Activated CD4-positive, alpha-beta T cell treated with anti-CD3 and anti-CD28 coated beads, Interleukin-2, amount 10 ng/mL, durations not matched to agents 24 days and 14 days (primary cell): ENCODE results near the gene FBXO42. TPM values are rescaled to one million over a fixed set of nuclear protein-coding genes. Genes with fewer than 3 reads are reported as not detected.
A peak's percentile ranks its signal among the peaks of the same experiment; 100 is the strongest.

ENCODE experiments used
- DNase-seq: peaks from one replicate; pipeline ENCODE4 v3.0.0; 2022
- H3K27ac Mint-ChIP-seq: one replicate; pipeline ENCODE4 v1.8.0; 2022; ENCODE audit warnings: mild to moderate bottlenecking, mixed read lengths
- H3K27me3 Mint-ChIP-seq: one replicate; pipeline ENCODE4 v1.8.0; 2022; ENCODE audit warnings: mixed read lengths
- H3K36me3 Mint-ChIP-seq: one replicate; pipeline ENCODE4 v1.8.0; 2022; ENCODE audit warnings: low read depth, mild to moderate bottlenecking, mixed read lengths
- H3K4me1 Mint-ChIP-seq: one replicate; pipeline ENCODE4 v1.8.0; 2021; ENCODE audit warnings: mixed read lengths
- H3K4me3 Mint-ChIP-seq: one replicate; pipeline ENCODE4 v1.8.0; 2022; ENCODE audit warnings: mild to moderate bottlenecking, moderate library complexity, mixed read lengths
- H3K9me3 Mint-ChIP-seq: one replicate; pipeline ENCODE4 v1.8.0; 2021; ENCODE audit warnings: mixed read lengths
- intact Hi-C: fragments of 100-400 bp; cut with micrococcal nuclease; formaldehyde crosslinking; loops from one replicate; pipeline ENCODE4 v1.15.1; 2023
- total RNA-seq: library from RNA; stranded (reverse); gene quantifications from 2 replicates; pipeline ENCODE4 v1.2.3, GENCODE V29; 2022

Gene FBXO42
- total RNA-seq, 1 donor from 2014 or later = 20.8 TPM

DNA sequence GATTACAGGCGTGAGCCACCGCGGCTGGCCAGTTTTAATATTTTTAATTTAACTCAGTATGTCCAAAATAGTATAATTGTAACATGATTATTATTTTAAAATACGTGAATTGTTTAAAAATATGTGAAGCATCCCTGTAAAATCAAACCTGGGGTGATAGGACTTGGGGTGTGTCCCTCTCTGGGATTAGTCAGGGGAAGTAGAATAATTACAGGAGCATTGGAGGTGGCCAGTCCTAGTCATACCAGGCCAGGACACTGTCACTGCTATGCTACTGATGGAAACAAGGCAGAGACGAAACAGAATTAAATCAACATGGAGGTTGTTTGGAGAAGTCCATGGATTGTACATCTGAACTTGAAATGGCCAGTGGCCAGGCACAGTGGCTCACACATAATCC is 31.6 kb upstream of the FBXO42 start:
- Mint-ChIP-seq H3K36me3 (peaks cover 19% of the 10 kb centered on the region), H3K4me3 (peak overlapping the region; percentile 28), H3K27ac (peak overlapping the region; percentile 68), H3K4me1 (peaks cover 42% of the 10 kb centered on the region), H3K9me3 (no peaks in the 10 kb centered on the region), H3K27me3 (no peaks in the 10 kb centered on the region)
- DNase-seq = no peak
- intact Hi-C loops = no loop called here

DNA sequence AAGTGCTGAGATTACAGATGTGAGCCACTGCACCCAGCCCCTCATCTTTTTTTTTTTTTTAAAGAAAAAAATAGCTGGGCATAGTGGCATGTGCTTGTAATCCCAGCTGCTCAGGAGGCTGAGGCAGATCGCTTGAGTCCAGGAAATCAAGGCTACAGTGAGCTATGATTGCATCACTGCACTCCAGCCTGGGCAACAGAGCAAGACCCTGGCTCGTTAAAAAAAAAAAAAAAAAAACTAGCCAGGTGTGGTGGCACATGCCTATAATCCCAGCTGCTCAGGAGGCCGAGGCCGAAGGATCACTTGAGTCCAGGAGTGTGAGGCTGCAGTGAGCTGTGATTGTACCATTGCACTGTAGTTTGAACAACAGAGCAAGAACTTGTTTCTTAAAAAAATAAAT is 28.6 kb upstream of the FBXO42 start:
- no peaks in the 10 kb centered on the region for H3K27me3 Mint-ChIP-seq
- intact Hi-C loops = no loop called here
- no peak for DNase-seq
- peaks cover 19% of the 10 kb centered on the region for H3K36me3 Mint-ChIP-seq
- H3K27ac Mint-ChIP-seq = no peak overlapping the region
- no peak overlapping the region for H3K4me3 Mint-ChIP-seq
- no peaks in the 10 kb centered on the region for H3K9me3 Mint-ChIP-seq
- H3K4me1 Mint-ChIP-seq = peaks cover 39% of the 10 kb centered on the region

DNA sequence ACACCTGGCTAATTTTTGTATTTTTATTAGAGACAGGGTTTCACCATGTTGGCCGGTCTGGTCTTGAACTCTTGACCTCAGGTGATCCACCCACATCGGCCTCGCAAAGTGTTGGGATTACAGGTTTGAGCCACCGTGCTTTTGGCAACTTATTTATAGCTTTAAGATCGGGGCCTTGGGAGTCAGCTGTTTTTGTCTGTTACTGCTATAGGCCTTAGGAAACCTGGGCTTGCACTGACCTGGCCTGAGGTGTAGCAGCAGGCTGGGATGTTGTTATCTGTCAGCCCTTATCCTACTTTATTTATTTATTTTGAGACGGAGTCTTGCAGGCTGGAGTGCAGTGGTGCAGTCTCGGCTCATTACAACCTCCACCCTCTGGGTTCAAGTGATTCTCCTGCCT is 26.2 kb upstream of the FBXO42 start:
- H3K9me3 Mint-ChIP-seq = no peaks in the 10 kb centered on the region
- no peak overlapping the region for H3K27ac Mint-ChIP-seq
- intact Hi-C loops = no loop called here
- DNase-seq = no peak
- peaks cover 38% of the 10 kb centered on the region for H3K4me1 Mint-ChIP-seq
- H3K27me3 Mint-ChIP-seq = no peaks in the 10 kb centered on the region
- no peak overlapping the region for H3K4me3 Mint-ChIP-seq
- peaks cover 19% of the 10 kb centered on the region for H3K36me3 Mint-ChIP-seq

DNA sequence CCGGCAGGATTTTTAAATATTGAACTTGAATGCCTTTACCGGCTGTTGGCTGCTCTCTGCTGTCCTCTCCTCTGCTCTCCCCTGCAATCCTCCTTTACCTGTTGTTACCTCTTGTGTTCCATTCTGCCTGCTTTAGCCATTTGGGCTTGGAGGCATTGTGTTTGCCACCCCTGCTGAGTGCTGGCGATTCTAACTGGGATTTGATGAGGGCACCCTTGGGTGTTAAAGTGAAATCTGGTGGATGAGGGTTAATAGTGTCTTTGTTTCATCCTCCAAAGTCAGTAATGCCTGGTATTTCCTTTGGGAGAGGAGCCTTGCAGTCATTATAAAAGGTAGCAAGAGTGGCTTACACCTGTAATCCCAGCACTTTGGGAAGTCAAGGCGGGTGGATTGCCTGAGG is 24.7 kb upstream of the FBXO42 start:
- Mint-ChIP-seq H3K9me3 (no peaks in the 10 kb centered on the region), H3K27ac (peak overlapping the region; percentile 56), H3K4me1 (peaks cover 47% of the 10 kb centered on the region), H3K4me3 (no peak overlapping the region), H3K36me3 (peaks cover 22% of the 10 kb centered on the region), H3K27me3 (no peaks in the 10 kb centered on the region)
- intact Hi-C loops = no loop called here
- DNase-seq = no peak

DNA sequence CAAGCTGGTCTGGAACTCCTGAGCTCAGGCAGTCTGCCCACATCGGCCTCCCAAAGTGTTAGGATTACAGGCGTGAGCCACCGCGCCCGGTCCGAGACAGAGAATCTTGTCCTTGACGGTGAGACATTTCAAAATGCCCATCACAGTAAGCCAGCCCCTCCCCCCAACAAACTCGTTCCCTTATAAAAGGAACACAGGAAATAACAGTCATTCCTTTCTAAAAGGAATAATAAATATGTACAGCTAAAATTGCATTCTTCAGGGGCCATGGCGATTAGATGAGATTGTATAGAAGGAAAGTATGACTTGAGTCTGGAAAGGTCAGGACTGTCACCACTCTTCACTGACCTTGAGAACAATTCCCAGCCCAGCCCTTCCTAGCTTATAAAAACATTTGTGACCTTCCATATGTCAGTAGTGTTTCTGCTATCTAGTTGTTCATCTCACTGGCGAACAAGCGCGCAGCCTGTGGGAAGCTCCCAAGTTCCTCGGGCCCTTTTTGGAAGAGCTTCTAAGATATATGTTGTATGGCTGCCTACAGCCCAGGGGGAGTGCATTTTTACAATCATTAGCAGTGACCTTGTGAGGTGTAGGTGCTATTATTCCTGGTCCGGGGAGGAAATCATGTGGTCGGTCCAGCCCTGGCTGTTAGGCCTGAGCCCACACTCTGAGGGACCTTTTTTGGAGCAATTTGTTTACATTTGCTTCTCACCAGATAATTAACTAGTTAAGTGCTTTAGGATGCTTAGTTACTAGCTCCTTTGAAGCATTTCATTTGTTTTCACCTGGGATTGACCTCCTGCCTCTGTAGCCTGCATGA is 23.5 kb upstream of the FBXO42 start:
- Mint-ChIP-seq H3K27ac (peak overlapping the region; percentile 56), H3K4me1 (peaks cover 54% of the 10 kb centered on the region), H3K27me3 (no peaks in the 10 kb centered on the region), H3K36me3 (peaks cover 21% of the 10 kb centered on the region), H3K9me3 (no peaks in the 10 kb centered on the region), H3K4me3 (no peak overlapping the region)
- no peak for DNase-seq
- intact Hi-C loops = no loop called here

DNA sequence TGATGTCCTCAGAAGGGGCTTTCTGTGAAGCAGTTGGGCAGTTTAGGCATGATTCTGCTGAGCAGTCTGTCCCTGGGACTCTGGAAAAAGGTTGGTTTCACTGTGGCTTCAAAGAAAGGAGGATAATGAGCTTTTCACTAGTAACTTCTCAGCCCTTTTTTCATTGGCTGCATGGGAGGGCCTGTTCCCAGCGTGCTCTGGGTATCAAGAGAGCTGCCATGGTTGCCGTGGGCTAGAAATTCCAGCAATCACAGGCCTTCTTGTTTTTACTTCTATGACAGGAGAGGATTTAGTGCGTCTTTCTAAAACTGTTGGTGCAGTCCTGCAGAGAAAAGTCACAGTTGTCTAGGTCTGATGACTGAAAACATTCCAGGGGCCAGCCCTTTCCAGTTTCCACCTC is 22.0 kb upstream of the FBXO42 start:
- H3K9me3 Mint-ChIP-seq = no peaks in the 10 kb centered on the region
- intact Hi-C loops = no loop called here
- H3K4me1 Mint-ChIP-seq = peaks cover 57% of the 10 kb centered on the region
- no peaks in the 10 kb centered on the region for H3K27me3 Mint-ChIP-seq
- H3K36me3 Mint-ChIP-seq = peaks cover 22% of the 10 kb centered on the region
- H3K4me3 Mint-ChIP-seq = no peak overlapping the region
- no peak for DNase-seq
- peak overlapping the region; percentile 69 for H3K27ac Mint-ChIP-seq

DNA sequence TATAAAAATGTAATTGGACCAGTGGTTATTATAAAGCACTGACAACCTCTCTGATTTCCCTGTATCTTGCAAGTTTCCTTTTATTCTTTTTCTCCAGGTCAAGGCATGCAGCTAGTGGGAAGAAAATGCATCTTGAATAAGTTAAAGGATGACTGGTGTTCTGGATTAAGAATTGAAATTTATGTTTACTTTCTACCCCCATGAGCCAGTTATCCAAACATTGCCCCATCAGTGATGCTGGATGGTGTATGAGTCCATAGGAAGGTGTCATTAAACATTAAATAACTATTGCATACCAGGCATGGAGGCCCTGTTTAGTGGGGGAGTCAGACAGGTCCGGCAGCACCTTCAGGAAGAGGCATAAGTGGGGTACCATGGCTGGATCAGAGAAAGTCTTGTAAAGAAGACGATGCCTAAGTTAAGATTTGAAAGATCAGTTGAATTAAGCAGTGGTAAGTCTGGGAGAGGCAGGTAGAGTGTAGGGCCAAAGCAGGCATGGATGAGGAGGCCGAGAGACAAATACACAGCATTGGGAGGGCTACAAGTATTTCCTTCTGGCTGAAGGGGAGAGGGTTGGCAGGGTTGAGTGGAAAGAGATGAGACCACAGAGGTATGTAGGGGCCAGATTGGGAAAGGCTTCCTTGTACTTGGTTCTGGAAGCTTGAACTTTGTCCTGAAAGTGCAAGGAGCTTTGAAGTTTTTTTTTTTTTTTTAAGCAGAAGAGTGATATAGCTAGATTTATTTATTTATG is 20.4 kb upstream of the FBXO42 start:
- Mint-ChIP-seq H3K27me3 (no peaks in the 10 kb centered on the region), H3K27ac (peak overlapping the region; percentile 88), H3K4me3 (peak overlapping the region; percentile 65), H3K9me3 (no peaks in the 10 kb centered on the region), H3K36me3 (peaks cover 32% of the 10 kb centered on the region), H3K4me1 (peaks cover 68% of the 10 kb centered on the region)
- intact Hi-C loops = no loop called here
- no peak for DNase-seq

DNA sequence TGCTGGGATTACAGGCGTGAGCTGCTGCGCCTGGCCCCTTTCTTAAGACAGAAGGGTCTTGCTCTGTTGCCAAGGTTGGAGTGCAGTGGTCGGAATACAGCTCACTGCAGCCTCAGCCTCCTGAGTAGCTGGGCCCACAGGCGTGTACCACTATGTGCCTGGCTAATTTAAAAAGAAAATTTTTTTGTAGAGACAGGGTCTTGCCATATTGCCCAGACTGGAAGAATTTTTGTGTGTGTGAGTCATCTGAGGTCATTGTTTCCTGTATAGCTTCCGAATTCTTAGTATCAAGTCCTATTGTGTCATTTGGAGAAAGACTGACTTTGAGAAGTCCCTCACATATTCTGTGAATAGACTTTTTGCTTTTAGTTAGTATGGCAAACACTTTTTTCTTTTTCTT is 19.4 kb upstream of the FBXO42 start:
- Mint-ChIP-seq H3K27ac (peak overlapping the region; percentile 88), H3K4me3 (peak overlapping the region; percentile 65), H3K27me3 (no peaks in the 10 kb centered on the region), H3K36me3 (peaks cover 28% of the 10 kb centered on the region), H3K4me1 (peaks cover 64% of the 10 kb centered on the region), H3K9me3 (no peaks in the 10 kb centered on the region)
- peak; percentile 69 for DNase-seq
- intact Hi-C loops = no loop called here

DNA sequence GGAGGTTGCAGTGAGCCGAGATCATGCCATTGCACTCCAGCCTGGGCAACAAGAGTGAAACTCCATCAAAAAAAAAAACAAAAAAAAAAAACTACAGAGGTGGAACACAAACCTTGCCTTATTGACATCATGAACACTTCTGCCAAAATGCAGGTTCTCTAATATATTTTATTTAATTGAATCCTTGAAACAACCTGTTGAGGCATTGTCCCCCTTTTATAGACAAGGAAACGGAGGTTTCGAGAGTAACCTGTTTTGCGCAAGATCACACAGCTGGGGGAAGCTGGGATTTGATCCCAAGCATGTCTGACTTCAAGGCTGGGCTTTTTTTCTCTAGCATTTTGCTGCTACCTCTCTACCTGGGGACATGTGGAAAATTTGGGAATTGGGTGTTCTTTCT is 17.5 kb upstream of the FBXO42 start:
- H3K9me3 Mint-ChIP-seq = no peaks in the 10 kb centered on the region
- H3K4me3 Mint-ChIP-seq = peak overlapping the region; percentile 99
- no peak overlapping the region for H3K27ac Mint-ChIP-seq
- DNase-seq = no peak
- no peaks in the 10 kb centered on the region for H3K27me3 Mint-ChIP-seq
- H3K36me3 Mint-ChIP-seq = peaks cover 28% of the 10 kb centered on the region
- intact Hi-C loops = loop anchor here (2.0 to 10.0 kb wide), 6 partner anchors 17 to 843 kb away; partner anchors contain the start of genes DNAJC16, FAM131C and SDHB
- peaks cover 54% of the 10 kb centered on the region for H3K4me1 Mint-ChIP-seq

DNA sequence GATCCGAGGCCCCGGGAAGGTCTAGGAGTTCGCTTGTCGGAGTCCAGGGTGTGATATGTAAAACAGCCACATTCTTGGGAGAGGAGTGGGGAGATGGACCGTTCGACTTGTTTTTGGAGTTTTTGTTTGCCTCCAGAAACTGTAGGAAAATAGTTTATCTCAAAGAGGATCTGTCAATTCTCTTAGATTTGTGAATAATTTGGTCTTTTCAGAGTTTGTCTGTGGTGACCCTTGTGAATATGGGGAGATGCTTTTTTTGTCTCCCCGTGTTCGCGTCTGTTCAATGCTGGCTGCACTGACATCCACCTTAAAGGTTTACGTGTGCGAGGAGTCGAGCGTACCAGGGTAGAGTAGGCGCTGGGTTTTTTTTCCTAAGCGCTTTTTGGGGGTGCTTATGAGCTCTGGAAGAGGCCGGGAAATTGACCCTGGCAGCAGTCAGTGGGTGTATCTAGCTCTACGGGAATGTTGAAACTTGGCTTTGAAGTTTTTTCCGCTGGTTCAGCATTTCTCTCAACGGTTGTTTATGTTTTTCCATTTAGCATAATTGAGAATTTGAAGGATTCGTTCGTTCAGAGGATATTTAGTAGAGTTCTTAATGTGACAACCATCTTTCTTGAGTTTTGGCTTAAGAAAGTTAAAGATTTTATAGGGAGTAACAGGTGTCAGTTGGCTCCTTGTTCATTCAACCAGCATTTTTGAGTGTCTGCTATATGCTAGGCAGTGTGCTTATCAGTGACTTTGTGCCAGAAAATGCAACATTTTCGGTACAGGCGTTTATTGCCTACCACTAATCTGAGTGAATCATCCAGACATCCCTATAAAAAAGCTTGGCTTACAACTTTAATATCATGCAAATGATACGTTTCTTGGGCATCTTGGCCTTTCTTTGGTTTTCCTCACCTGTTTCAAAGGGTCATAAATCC is 15.9 kb upstream of the FBXO42 start:
- intact Hi-C loops = loop anchor here (2.0 to 10.0 kb wide), 11 partner anchors 15 to 841 kb away; partner anchors contain the start of genes CPLANE2, DNAJC16, FAM131C and FBXO42
- Mint-ChIP-seq H3K4me1 (peaks cover 44% of the 10 kb centered on the region), H3K27me3 (no peaks in the 10 kb centered on the region), H3K27ac (peak overlapping the region; percentile 100), H3K4me3 (peak overlapping the region; percentile 99), H3K9me3 (no peaks in the 10 kb centered on the region), H3K36me3 (peaks cover 22% of the 10 kb centered on the region)
- peak; percentile 74 for DNase-seq

DNA sequence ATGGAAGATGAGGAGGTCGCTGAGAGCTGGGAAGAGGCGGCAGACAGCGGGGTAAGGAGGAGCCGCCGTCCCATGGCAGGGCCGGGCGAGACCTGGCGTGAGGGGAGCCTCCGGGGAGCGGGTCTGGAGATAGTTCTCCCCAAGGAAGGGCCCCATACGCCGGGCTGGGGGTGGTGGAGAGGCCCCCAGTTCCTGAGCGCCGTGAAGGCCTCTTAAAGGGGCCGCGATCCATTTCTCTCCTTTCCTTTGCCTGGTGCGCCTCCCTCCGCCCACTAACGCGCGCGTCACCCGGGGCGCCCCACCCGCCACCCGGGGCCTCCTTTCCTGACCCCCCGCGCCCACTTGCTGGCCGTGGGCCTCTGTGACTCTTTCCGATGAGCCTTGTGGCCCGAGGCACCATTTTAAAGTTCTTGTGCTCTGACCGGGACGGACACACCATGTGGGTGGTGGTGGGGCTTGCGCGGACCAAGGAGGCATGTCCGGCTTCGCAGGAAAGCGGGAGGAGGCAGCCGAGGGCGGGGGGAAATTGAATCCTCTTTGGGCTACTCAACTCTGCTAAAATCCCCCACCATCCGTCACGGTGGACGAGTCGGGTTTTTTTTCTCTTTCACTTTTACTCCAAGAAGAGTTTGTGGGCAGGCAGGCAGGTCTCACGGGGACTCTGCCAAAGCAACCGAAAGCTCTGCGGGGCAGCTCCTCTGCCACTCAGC is 15.1 kb upstream of the FBXO42 start:
- DNase-seq = peak; percentile 96
- peaks cover 16% of the 10 kb centered on the region for H3K36me3 Mint-ChIP-seq
- peak overlapping the region; percentile 99 for H3K4me3 Mint-ChIP-seq
- peaks cover 41% of the 10 kb centered on the region for H3K4me1 Mint-ChIP-seq
- no peaks in the 10 kb centered on the region for H3K27me3 Mint-ChIP-seq
- H3K9me3 Mint-ChIP-seq = no peaks in the 10 kb centered on the region
- intact Hi-C loops = loop anchor here (2.0 to 10.0 kb wide), 10 partner anchors 15 to 840 kb away; partner anchors contain the start of genes CPLANE2, DNAJC16, FAM131C and FBXO42
- H3K27ac Mint-ChIP-seq = peak overlapping the region; percentile 100

DNA sequence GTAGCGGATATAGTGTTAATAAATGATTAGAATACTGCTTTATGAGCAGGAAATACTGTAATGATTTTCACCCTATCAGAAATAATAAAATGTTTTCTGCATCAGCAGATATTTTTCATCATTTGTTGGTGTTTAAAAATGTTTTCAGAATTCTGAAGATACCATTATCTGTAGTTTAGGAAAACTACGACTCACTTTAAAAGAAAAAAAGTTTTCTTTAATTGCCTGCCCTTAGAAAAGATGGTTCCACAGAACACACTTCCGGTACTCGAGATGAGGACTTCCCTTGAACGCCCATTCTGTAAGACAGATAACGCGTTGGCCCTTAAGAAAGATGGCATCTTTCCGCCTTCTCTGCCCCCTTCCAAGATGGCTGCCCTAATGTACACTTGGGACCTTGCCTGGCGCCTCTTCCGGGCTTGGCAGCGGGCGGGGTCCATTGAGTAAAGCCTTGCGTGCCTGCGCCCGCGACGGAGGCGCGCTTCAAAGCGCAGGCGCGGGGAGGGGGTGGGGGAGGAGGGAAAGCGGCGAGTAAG is 14.5 kb upstream of the FBXO42 start, which contains the start of gene SZRD1:
TSS of gene SZRD1 (plus strand) at position 521 of the 536 bp plus-strand sequence. CDS start 16 bp downstream, outside the sequence.
- peak within 1 kb of the TSS; percentile 100 for H3K27ac Mint-ChIP-seq

More for the DNA sequence above, 14.5 kb upstream of the FBXO42 start, which contains the start of gene SZRD1:
- Mint-ChIP-seq H3K9me3 (no peaks in the 10 kb centered on the region), H3K36me3 (peaks cover 16% of the 10 kb centered on the region), H3K4me1 (peaks cover 34% of the 10 kb centered on the region), H3K4me3 (peak within 1 kb of the TSS; percentile 99), H3K27me3 (no peaks in the 10 kb centered on the region)
- intact Hi-C loops = loop anchor here (2.0 to 10.0 kb wide), 10 partner anchors 14 to 839 kb away; partner anchors contain the start of genes CPLANE2, DNAJC16, FAM131C and FBXO42
- DNase-seq = peak; percentile 98
